Activated T-cell treated with anti-CD3 and anti-CD28 coated beads, Interleukin-2, amount 50 U/mL, for 48 hours (primary cell): Measurements from ENCODE around the gene TSPYL4.

Experiments used
- DNase-seq, 2 experiments: peaks; one replicate each; pipeline ENCODE4 v3.0.0-alpha.2; 2020

Gene TSPYL4

GRCh38 chr6:116268589-116269293, 14.9 kb upstream of the TSPYL4 start:
- no peak for DNase-seq

DNA sequence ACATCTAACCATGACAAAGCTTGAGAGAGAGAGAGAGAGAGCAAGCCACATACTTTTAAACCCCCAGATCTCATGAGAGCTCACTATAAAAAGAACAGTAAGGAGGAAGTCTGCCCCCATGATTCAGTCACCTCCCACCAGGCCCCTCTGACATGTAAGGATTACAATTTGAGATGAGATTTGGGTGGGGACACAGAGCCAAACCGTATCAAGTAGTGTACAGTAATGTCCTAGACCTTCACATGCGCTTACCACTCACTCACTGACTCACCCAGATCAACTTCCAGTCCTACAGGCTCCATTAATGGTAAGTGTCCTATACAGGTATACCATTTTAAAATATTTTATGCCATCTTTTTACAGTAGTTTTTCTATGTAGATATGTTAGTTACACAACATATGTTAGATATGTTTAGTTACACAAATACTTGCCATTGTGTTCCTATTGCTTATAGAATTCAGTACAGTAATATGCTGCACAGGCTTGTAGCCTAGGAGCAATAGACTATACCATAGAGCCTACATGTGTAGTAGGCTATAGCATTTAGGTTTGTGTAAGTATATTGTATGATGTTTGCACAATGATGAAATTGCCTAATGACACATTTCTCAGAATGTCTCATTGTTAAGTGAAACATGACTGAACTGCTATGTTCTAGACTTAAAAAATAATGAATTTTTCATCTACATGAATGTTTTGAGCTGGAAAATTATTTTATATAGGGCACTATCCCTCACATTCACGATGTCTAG, 14.1 kb upstream of the TSPYL4 start:
- no peak for DNase-seq

DNA sequence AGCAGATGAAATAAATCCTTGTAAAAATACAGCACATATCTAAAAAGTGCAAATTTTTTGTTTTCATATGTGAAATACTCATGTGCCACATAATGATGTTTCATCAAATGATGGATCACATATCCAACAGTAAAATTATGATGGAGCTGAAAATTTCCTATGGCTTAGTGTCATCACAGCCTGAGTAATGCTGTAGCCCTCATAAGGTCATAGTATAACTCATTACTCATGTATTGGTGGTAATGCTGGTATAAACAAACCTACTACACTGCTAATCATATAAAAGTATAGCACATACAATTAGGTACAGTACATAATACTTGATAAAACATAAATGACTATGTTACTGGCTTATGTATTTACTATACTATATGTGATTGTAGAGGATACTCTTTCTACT, 12.9 kb upstream of the TSPYL4 start:
- DNase-seq: no peak

DNA sequence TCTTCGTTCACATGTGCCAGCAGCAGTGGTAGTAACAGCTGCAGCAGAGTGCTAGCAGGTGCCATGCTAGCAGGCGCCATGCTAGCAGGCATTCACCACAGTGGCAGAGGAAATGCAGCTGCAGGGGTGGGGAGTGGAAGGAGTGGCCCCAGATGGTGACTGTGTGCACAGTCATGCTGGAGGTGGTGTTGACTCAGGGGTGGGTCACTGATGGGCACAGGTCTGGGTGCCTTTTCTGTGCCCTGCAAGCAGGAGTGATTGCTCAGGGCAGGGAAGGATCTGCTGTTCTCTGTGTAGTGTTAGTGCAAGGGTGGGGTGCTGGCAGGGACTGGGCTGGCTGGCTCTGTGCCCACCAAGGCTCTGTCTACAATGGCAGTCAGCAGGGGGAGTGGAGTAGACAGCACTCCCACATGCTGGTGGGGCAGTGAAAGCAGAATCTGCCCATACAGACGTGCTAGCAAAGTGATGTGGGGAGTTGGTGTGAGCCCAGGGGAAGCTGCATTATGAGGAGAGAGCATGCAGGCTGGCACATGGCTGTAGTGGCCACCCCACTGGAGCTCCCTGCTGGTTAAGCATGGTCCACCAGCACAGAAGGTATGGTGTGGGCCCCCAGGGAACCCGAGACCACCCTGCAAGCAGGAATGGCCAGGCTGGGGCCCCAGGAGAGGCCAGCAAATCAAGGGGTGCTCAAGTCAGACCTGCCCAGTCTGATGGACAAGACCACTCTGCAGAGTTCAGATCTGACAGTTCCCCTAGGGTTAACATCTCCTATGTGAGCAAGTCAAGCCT, 11.4 kb upstream of the TSPYL4 start:
- peak in 1 of 2 experiments; percentile 52 for DNase-seq

DNA sequence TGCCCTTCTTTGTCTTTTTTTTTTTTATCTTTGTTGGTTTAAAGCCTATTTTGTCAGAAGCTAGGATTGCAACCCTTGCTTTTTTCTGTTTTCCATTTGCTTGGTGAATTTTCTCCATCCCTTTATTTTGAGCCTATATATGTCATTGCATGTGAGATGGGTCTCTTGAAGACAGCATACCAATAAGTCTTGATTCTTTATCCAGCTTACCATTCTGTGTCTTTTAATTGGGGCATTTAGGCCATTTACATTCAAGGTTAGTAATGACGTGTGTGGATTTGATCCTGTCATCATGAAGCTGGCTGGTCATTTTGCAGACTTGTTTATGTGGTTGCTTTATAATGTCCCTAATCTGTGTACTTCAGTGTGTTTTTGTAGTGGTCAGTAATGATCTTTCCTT, 9.5 kb upstream of the TSPYL4 start:
- no peak for DNase-seq

- no peak for DNase-seq
These were observed 4.6 kb upstream of the TSPYL4 start for GRCh38 chr6:116258520-116258919.

DNA sequence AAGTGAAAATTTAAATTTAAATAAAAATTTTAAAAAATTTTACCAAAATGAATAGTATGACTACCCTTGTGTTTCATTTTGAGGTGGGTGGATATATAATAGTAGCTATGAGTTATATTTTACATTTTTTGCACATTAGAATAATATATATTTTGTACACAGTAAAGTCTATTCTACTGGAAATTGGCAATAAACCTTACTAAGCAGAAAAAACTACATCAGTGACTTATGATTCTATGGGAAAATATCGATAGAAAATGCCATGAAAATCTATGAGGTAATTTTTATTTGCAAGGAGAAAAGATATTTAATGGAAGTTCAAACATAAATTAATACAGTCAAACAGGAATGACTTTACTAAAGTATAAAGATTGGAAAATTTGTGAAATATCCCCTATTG, 2.8 kb upstream of the TSPYL4 start:
- no peak for DNase-seq

DNA sequence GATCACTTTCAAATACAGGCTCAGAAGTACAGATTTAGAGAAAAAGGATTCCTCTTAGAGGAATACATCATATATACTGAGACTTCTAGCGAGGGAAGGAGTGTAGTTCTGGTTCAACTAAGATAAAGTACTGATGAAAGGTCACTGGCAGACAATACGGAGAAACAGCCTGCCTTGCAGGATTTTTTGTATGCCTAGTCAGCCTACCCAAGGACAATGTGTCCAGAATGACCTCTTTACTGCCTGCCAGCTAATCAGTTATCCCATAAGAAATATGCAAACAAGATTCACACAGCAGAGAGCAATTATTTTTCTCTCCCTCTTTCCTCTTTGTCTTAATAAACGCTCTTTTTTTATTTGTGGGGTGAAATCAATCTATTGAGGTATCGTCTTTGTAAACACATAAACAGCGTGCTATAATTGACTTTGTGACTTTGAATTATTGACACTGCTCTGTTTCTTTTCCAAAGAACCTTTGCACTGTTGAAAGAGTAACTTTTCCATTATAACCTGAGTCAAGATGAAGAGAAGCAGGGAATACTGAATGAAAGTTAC, 1.4 kb upstream of the TSPYL4 start:
- DNase-seq: no peak

GRCh38 chr6:116254297-116255056, 602 bp upstream of the TSPYL4 start:
- DNase-seq: no peak

DNA sequence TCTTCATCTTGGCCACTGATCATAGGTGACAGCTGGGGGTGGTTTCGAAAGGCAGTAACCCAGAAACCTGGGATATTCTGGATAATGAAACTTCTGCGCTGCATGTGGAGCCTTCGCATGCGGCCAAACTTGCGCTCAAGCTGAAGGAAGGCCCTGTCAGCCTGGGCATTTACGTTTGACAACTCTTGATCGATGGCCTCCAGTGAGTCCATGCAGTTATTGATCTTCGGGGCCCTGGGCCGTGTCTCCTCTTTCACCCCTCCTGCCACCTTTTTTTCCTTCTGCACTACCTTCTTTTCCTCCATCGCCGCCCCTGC, 729 bp downstream of the TSPYL4 start:
- no peak for DNase-seq

DNA sequence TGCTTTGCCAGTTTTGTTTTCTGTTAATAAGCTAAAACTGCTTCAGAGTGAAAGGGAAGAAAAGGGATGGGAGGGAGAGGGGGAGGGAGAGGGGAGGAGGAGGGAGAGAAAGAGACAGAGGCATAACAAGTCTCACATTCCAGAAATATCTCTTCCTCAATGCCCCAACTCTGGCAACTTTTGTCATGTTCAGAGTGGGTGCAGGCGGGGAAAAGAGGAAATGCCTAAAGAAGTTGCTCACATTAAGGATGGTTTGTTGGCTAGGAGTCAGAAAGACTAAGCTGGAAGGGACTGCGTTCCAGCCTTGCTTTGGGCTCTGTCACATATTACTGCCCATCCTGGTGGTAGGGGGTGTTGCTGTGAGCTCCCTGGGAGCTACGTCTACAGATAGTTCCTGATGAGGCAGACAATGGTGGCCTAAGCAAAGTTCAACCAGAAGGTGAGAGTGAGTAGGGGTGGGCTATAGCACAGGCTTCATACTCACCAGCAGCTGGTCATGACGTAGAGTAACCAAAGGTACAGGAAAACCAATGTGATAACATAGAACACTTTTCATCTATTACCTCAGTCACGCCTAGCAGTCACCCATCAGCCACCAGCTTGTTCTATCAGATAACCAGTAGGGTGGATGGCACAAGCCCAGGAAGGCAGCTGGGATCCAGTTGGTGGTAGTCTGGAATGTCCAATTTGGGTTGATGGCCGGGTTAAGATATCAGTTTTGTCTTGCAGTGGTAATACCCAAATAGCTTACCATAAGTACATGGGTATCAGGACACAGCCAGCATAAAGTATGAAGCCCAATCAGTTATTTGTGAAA, 2.1 kb downstream of the TSPYL4 start:
- no peak for DNase-seq

GRCh38 chr6:116248577-116248976, 5.3 kb downstream of the TSPYL4 start:
- DNase-seq: no peak

- no peak for DNase-seq
These were observed 6.6 kb downstream of the TSPYL4 start for GRCh38 chr6:116247285-116247684.

DNA sequence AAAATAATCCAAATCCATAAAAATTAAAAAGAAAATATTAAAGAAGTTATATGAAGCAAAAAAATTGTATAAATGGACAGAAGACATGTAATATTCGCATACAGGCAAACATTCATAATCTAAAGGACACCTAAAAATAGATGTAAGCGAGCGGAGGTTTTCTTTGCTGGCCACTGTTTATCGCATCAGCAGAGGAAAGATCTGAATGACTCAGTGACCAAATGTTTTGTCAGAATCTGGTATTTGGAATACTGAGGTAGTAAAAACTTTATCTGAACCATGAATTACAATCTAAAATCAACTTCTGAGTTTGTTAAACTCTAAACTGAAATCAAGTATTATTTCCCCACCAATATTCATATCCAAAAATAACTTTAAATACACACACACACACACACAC, 7.8 kb downstream of the TSPYL4 start:
- no peak for DNase-seq

GRCh38 chr6:116244284-116244683, 9.6 kb downstream of the TSPYL4 start:
- DNase-seq: no peak

- no peak for DNase-seq
These were observed 14.0 kb downstream of the TSPYL4 start for GRCh38 chr6:116239856-116240255.

DNA sequence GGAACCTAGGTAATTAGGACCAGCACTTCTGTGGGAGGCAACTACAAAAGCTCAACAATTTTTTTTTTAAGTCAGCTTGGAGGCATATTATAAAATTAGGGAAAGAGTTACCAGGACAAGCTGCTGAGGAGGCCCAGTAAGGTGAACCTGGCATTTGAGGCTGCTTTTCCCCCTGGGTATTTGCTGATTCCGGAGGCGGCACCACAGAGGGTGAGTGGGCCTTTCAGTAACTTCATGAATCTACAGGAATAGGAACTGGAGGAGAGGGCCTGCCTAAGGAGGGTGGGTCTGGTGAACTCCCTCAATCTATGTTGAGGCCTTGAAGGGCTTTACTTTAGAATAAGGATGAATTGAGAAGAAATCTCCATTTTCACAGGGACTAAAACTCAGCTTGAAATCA, 14.6 kb downstream of the TSPYL4 start:
- DNase-seq: no peak

- no peak for DNase-seq
These were observed 15.8 kb downstream of the TSPYL4 start for GRCh38 chr6:116238083-116238482.

GRCh38 chr6:116234689-116235088, 19.2 kb downstream of the TSPYL4 start:
- DNase-seq: no peak

DNA sequence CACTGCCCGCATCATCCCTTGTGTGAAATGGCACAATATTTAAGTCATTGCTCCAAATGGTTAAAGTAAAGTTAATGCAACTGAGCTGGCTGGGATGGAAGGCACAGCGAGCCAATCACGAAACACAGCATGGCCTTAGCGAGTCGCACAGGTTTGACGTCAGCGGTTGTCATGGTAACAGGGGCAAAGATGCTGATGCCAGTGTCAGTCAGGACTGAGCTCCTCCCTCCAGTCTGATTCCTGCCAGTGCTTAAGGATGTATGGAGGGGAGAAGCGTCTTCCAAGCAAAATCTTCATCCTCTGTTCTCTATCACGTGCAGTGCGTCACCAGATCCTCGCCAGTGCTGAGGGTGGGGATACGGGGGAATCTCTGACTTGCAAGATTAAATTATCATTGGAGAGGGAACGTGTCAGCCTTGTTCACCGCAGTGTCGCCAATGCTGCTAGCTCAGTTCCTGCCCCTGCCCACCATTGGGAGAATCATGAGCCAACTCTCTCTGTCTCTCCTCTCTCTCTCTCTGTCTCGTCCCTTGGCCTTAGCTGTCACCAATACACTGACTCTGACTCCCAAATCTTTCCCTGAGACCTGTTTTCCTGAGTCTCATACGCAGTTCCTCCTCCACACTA, 24.5 kb downstream of the TSPYL4 start:
- DNase-seq: peak in 1 of 2 experiments; percentile 40

DNA sequence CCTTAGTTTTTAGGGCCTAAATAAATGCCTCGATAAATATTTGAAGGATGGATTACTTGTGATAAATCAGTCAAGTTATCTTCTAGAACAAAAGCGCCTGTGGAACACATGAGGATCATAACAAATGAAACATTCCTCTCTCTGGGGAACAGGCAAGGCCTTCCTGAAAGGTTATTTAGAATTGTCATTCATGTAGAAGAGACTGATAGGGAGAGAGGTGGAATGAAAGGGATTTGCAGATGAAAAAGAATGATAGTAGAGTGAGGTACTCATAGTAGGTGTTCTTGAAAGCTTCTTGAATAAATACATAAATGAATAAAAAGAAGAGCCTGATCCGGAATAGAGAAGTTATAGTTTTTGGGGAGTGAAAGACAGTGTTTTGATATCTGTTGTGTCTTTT, 30.5 kb downstream of the TSPYL4 start:
- no peak for DNase-seq

GRCh38 chr6:116221911-116222310, 32.0 kb downstream of the TSPYL4 start:
- no peak for DNase-seq
